Right lobe of liver (tissue), 4 donors: ENCODE measurements around the gene LSM5.

ENCODE experiments used
- POLR2A ChIP-seq: fragments of 450-650 bp; IDR thresholded peaks from one replicate; pipeline ENCODE4 v1.6.1; 2017; ENCODE audit warnings: antibody characterized with exemption, mild to moderate bottlenecking
- TF ChIP-seq, protein P1 (sequence below), 4 donors: fragments of 200-600 bp in 3 of 4; fragments of 450-650 bp in 1 of 4; IDR thresholded peaks; one replicate each; pipeline versions ENCODE4 v1.5.1 to v1.8.0; 2016 to 2022; ENCODE audit warnings: antibody characterized with exemption in 4 of 4, mild to moderate bottlenecking in 2 of 4
- donor health status: DM: no; HTN: no; CAD: no.
- donor health status: DM: no; HTN: no; CAD: no.
- donor health status: DM: no; HTN: yes; CAD: no.

GRCh38 chr7:32532086-32532485, 41.9 kb upstream of the LSM5 start:
- TF ChIP-seq, protein P1, sequence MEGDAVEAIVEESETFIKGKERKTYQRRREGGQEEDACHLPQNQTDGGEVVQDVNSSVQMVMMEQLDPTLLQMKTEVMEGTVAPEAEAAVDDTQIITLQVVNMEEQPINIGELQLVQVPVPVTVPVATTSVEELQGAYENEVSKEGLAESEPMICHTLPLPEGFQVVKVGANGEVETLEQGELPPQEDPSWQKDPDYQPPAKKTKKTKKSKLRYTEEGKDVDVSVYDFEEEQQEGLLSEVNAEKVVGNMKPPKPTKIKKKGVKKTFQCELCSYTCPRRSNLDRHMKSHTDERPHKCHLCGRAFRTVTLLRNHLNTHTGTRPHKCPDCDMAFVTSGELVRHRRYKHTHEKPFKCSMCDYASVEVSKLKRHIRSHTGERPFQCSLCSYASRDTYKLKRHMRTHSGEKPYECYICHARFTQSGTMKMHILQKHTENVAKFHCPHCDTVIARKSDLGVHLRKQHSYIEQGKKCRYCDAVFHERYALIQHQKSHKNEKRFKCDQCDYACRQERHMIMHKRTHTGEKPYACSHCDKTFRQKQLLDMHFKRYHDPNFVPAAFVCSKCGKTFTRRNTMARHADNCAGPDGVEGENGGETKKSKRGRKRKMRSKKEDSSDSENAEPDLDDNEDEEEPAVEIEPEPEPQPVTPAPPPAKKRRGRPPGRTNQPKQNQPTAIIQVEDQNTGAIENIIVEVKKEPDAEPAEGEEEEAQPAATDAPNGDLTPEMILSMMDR (IDR thresholded peaks at IDR 0.05) = no peak
- no peak for TF ChIP-seq POLR2A
